Measurements from ENCODE around the gene HAUS5.

HAUS5 gene

DNA sequence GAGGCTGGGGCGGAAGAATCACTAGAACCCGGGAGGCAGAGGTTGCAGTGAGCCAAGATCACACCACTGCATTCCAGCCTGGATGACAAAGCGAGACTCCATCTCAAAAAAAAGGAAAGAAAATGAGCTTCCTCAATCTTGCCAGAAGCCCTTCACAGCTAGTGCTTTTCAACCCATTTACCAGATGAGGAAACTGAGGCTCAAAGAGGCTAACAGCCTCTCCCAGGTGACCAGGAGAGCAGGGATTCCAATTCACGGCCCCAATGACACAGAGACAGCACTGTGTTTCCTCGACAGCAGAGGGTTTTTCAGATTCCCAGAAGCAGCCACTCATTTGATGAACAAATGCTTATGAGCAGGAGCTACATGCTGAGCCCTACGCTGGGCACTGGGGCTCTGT lies 57.0 kb downstream of the HAUS5 start:
- H3K4me3 ChIP-seq (ENCODE audit: low read length, poor library complexity, severe bottlenecking): no peak overlapping the region
- H3K36me3 ChIP-seq (ENCODE audit: insufficient read depth, low read length): no peaks in the 10 kb centered on the region
- no peaks in the 10 kb centered on the region for H3F3A ChIP-seq (ENCODE audit: low read depth)
- H3K9me2 ChIP-seq (replicated peaks; ENCODE audit: low read depth, low read length): no peaks in the 10 kb centered on the region
- no peaks in the 10 kb centered on the region for H3K4me1 ChIP-seq (ENCODE audit: insufficient read depth, low read length, poor library complexity, severe bottlenecking)
- no peak overlapping the region for H3K9ac ChIP-seq (ENCODE audit: low read depth, low read length, poor library complexity, severe bottlenecking)
- TF ChIP-seq, protein P1, sequence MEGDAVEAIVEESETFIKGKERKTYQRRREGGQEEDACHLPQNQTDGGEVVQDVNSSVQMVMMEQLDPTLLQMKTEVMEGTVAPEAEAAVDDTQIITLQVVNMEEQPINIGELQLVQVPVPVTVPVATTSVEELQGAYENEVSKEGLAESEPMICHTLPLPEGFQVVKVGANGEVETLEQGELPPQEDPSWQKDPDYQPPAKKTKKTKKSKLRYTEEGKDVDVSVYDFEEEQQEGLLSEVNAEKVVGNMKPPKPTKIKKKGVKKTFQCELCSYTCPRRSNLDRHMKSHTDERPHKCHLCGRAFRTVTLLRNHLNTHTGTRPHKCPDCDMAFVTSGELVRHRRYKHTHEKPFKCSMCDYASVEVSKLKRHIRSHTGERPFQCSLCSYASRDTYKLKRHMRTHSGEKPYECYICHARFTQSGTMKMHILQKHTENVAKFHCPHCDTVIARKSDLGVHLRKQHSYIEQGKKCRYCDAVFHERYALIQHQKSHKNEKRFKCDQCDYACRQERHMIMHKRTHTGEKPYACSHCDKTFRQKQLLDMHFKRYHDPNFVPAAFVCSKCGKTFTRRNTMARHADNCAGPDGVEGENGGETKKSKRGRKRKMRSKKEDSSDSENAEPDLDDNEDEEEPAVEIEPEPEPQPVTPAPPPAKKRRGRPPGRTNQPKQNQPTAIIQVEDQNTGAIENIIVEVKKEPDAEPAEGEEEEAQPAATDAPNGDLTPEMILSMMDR (conservative IDR thresholded peaks at IDR 0.05; ENCODE audit: low read length): no peak
- no peak for TF ChIP-seq EZH2phosphoT487 (IDR thresholded peaks at IDR 0.05; ENCODE audit: borderline replicate concordance)
- H3K9me3 ChIP-seq (ENCODE audit: insufficient read depth, low read depth, low read length): no peaks in the 10 kb centered on the region
- no peak overlapping the region for H2AFZ ChIP-seq (ENCODE audit: low read length)
- H3K79me2 ChIP-seq (ENCODE audit: insufficient read depth, low read length): no peaks in the 10 kb centered on the region
- H3K27me3 ChIP-seq (ENCODE audit: insufficient read depth, low read length, poor library complexity, severe bottlenecking): no peaks in the 10 kb centered on the region
- H3K4me2 ChIP-seq (ENCODE audit: low read depth, low read length, poor library complexity, severe bottlenecking): no peak overlapping the region
- H4K20me1 ChIP-seq (ENCODE audit: insufficient read depth, low read length, poor library complexity, severe bottlenecking): no peaks in the 10 kb centered on the region

DNA sequence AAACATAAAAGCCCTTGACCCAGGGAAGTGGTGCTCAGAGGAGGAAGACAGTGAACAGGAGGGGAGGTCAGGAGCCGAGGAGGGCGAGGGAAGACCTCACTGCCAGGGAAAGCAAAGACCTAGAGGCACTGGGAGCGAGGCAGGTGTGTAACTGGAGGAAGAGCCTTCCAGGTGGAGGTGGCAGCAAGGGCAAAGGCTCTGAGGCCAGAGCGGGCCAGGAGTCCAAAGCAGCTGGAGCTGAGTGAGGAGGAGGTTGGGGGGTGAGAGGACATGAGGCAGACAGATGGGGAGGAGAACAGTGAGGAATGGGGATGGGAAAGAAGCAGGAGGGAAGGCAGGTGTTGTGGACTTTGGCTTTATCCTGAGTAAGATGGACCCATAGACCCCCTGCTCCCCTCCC lies 57.4 kb downstream of the HAUS5 start:
- Histone ChIP-seq H3K9me2 (replicated peaks; ENCODE audit: low read depth, low read length) (no peaks in the 10 kb centered on the region), H3F3A (ENCODE audit: low read depth) (no peaks in the 10 kb centered on the region), H3K4me2 (ENCODE audit: low read depth, low read length, poor library complexity, severe bottlenecking) (no peak overlapping the region), H3K9ac (ENCODE audit: low read depth, low read length, poor library complexity, severe bottlenecking) (no peak overlapping the region), H3K27me3 (ENCODE audit: insufficient read depth, low read length, poor library complexity, severe bottlenecking) (no peaks in the 10 kb centered on the region), H2AFZ (ENCODE audit: low read length) (no peak overlapping the region), H3K79me2 (ENCODE audit: insufficient read depth, low read length) (no peaks in the 10 kb centered on the region), H3K36me3 (ENCODE audit: insufficient read depth, low read length) (no peaks in the 10 kb centered on the region), H3K9me3 (ENCODE audit: insufficient read depth, low read depth, low read length) (no peaks in the 10 kb centered on the region), H4K20me1 (ENCODE audit: insufficient read depth, low read length, poor library complexity, severe bottlenecking) (no peaks in the 10 kb centered on the region), H3K4me1 (ENCODE audit: insufficient read depth, low read length, poor library complexity, severe bottlenecking) (no peaks in the 10 kb centered on the region), H3K4me3 (ENCODE audit: low read length, poor library complexity, severe bottlenecking) (no peak overlapping the region)
- TF ChIP-seq, protein P1 (conservative IDR thresholded peaks at IDR 0.05; ENCODE audit: low read length): no peak
- no peak for TF ChIP-seq EZH2phosphoT487 (IDR thresholded peaks at IDR 0.05; ENCODE audit: borderline replicate concordance)

DNA sequence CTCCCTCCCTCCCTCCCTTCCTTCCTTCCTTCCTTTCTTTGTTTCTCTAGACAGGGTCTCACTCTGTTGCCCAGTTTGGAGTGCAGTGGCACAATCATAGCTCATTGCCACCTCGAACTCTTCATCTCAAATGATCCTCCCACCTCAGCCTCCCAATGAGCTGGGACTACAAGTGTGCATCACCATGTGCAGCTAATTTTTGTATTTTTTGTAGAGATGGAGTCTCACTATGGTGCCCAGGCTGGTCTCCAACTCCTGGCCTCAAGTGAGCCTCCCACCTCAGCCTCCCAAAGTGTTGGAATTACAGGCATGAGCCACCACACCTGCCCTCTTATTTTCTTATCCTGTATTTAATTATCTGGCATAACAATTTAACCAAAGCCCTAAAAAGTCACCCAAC lies 58.2 kb downstream of the HAUS5 start:
- no peaks in the 10 kb centered on the region for H3K9me2 ChIP-seq (replicated peaks; ENCODE audit: low read depth, low read length)
- no peak overlapping the region for H3K4me2 ChIP-seq (ENCODE audit: low read depth, low read length, poor library complexity, severe bottlenecking)
- H3F3A ChIP-seq (ENCODE audit: low read depth): no peaks in the 10 kb centered on the region
- no peak overlapping the region for H3K4me3 ChIP-seq (ENCODE audit: low read length, poor library complexity, severe bottlenecking)
- H4K20me1 ChIP-seq (ENCODE audit: insufficient read depth, low read length, poor library complexity, severe bottlenecking): no peaks in the 10 kb centered on the region
- H3K79me2 ChIP-seq (ENCODE audit: insufficient read depth, low read length): no peaks in the 10 kb centered on the region
- H3K9me3 ChIP-seq (ENCODE audit: insufficient read depth, low read depth, low read length): no peaks in the 10 kb centered on the region
- H3K27me3 ChIP-seq (ENCODE audit: insufficient read depth, low read length, poor library complexity, severe bottlenecking): no peaks in the 10 kb centered on the region
- H3K4me1 ChIP-seq (ENCODE audit: insufficient read depth, low read length, poor library complexity, severe bottlenecking): no peaks in the 10 kb centered on the region
- H3K36me3 ChIP-seq (ENCODE audit: insufficient read depth, low read length): no peaks in the 10 kb centered on the region
- no peak for TF ChIP-seq EZH2phosphoT487 (IDR thresholded peaks at IDR 0.05; ENCODE audit: borderline replicate concordance)
- TF ChIP-seq, protein P1 (conservative IDR thresholded peaks at IDR 0.05; ENCODE audit: low read length): no peak
- H3K9ac ChIP-seq (ENCODE audit: low read depth, low read length, poor library complexity, severe bottlenecking): no peak overlapping the region
- H2AFZ ChIP-seq (ENCODE audit: low read length): no peak overlapping the region

Data from Loucy (cell line).